HG03378 (cell line): ENCODE results near the gene IFIT2.
"Not testable (repeated sequence)": the region's sequence is repeated elsewhere in the genome, so short reads cannot be mapped to it uniquely, and the experiment has no call there.

Experiments
- ATAC-seq: cut with Tn5 transposase; IDR thresholded peaks from one replicate; pipeline ENCODE4 v1.9.1; 2021; ENCODE audit warnings: mild to moderate bottlenecking, moderate library complexity; ENCODE audit not compliant: unreplicated experiment

IFIT2 gene, protein sequence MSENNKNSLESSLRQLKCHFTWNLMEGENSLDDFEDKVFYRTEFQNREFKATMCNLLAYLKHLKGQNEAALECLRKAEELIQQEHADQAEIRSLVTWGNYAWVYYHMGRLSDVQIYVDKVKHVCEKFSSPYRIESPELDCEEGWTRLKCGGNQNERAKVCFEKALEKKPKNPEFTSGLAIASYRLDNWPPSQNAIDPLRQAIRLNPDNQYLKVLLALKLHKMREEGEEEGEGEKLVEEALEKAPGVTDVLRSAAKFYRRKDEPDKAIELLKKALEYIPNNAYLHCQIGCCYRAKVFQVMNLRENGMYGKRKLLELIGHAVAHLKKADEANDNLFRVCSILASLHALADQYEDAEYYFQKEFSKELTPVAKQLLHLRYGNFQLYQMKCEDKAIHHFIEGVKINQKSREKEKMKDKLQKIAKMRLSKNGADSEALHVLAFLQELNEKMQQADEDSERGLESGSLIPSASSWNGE

DNA sequence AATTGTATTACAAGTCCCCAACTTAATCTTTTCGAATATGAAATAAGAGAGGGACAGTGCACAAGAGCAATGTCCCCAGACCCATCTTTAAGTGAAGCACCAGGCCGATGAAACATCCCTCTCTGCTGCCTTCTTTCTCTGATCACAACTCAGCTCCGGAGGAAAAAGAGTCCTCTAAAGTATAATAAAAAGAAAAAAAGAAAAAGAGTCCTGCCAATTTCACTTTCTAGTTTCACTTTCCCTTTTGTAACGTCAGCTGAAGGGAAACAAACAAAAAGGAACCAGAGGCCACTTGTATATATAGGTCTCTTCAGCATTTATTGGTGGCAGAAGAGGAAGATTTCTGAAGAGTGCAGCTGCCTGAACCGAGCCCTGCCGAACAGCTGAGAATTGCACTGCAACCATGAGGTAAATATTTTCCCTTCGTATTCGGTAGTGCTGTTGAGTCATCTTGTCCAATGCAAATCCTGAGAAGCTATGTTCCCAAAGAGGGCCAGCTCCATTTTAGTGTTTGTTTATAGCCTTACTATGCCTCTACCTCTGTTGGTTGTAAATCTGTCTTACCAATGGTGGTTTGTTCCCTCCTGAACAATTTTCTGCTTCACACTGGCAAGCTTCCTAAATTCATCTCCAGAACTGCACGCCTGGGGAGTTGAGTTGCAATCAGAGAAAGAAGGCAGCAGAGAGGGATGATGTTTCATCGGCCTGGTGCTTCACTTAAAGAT lies at the start of gene IFIT2:
IFIT2 (plus strand) TSS at position 326 of the 725 bp plus-strand sequence; CDS start at position 404, 78 bp downstream.
- ATAC-seq, result peak; percentile 65

DNA sequence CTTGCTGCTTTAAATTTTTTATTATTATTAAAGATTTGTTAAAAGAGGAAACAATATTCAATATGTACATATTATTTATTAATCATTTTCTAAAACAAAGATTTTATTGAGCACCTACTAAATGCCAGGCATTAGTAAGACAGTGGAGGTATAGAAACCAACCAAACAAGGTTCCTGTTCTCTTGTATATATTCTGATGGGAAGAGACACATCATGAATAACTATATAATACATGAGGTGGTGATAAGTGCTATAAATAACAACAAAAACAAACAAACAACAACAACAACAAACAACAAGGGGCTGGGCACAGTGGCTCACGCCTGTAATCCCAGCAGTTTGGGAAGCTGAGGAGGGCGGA lies 49.6 kb upstream of the IFIT2 start:
- ATAC-seq, result no peak

DNA sequence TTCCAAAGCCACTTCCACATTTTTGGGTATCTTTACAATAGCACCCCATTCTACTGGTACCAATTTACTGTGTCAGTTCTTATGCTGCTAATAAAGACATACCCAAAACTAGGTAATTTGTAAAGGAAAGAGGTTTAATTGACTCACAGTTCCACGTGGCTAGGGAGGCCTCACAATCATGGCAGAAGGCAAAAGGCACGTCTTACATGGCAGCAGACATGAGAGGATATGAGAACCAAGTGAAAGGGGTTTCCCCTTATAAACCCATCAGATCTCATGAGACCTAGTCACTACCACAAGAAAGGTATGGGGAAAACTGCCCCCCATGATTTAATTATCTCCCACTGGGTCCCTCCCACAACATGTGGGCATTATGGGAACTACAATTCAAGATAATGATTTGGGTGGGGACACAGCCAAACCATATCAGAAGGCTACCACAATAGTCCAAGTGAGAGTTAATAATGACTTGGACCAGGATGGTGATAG lies 46.7 kb upstream of the IFIT2 start:
- ATAC-seq, result not testable (repeated sequence)

DNA sequence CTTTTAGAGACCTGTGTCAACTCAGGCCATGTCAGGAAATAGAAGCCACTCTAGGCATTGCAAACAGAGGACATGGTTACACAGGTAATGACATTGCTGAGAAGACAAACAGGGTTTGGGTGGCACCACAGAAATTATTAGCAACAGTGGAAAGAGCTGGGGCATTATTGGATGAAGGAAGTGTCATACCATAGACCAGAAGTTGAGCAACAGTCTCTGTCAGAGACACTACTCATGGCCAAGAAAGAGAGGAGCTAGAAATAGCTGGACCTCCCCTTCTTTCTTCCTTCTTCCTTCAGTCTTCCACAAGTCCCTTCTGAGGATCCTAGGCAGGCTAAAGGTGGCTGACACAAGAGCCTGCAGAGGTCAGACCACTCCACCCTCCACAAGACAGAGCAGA lies 46.1 kb upstream of the IFIT2 start:
- no peak for ATAC-seq

DNA sequence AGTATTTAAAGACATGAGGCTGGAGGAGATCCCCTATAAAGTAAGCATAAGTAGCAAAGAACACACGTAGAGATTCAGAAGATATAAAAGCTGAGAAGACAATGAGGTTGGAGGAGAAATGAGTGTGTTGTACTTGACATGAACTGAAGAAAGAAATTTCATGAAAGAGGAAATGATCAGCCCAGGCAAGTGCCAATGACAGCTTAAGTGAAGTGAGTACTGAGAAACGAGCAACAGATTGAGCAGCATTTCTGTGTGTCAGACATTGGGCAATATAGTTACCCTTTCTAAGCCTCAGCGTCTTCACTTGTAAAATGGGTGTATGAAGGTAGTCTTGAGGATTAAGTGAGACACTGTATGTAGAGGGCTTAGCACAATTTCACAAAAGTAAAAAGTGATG lies 45.5 kb upstream of the IFIT2 start:
- ATAC-seq, result no peak

DNA sequence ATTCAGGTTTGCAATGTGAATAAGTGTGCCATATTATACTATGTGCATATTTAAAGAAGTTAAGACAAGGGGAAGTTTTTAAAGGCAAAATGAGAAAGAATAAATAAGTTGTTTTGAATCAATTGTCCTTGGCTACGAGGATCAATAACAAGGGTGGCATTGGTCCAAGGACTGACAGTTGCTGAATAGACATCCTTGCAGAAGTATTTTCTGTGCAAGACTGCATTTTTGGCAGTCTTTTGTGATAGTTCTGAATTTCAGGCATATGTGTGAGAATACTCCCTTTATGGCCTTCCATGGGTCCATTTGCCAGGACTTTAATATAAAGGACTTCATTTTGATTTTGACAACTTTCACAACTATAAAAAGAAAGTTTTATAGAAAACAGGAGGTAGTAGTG lies 44.9 kb upstream of the IFIT2 start:
- ATAC-seq, result no peak

DNA sequence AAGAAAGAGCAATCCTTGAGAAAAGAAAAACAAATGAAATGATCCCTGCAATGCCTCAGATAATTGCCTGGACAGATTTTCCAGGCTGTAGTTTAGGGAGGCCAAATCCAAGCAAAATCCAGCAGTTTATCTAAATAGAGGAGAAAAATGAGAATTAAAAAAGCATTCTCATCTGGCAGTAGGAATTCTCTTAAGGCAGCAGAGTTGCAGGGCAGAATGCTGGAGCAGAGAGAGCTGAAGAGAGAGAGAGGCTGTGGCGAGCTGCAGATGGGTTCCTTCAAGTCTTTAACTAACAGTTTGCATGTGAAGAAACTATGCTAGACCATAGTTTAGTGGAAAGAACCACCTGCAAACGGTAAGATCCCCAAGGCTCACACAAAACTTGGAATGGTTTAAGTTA lies 44.3 kb upstream of the IFIT2 start:
- no peak for ATAC-seq

DNA sequence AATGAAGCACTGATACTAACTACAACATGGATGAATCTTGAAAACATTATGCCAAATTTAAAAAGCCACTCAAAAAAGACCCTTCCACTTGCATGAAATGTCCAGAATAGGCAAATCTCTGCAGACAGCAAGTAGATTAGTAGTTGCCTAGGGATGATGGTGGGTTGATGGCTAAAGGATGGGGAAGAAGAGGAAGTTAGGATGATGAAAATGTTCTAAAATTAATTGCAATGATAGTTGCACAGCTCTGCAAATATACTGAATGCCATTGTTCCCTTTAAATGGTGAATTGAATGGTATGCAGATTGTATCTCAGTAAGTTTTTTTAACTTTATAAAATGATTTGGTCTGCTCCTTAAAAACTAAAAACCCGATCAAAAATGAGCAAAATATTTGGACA lies 43.0 kb upstream of the IFIT2 start:
- ATAC-seq, result no peak

DNA sequence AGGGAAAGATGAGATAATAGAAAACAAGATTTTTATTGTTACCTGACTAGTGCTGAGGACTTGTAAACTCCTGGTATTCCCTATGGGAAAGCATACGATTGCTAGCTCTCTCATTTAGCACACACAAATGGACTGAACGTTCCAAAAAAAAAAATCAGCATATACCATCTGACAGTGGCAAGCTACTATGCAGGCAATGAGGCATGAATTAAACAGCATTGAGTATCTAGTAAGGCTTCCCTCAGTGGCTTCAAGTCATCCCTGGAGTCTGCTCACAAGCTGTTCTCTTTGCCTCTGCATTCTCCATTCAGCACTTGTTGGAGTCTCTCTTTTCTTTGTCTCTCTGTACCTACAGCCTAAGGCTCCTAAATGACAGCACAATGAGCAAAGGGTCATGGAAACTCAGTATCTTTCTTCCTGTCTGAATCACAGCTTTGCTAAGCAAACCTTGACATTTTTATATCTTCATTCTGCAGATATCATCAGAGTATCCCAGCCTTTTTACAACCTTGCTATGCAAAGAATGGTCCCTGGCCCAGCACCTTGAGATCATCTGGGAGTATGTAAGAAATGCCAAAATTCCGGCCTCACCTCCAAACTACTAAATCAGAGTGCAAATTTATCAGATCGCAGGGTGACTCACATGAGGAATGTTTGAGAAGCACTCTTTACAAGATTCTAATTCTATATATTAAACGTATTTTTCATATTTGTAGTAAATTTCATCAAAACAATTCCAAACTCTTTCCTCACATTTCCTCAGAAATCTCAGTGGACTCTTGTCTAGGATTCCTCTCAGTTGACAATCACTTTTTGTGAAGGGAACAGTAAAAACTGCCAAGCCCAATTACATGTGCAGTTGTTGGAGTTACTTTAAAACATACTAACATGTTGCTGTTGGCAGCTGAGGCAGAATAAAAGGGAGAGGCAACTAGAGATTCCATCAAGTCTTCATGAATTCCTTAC lies 39.5 kb upstream of the IFIT2 start:
- no peak for ATAC-seq

DNA sequence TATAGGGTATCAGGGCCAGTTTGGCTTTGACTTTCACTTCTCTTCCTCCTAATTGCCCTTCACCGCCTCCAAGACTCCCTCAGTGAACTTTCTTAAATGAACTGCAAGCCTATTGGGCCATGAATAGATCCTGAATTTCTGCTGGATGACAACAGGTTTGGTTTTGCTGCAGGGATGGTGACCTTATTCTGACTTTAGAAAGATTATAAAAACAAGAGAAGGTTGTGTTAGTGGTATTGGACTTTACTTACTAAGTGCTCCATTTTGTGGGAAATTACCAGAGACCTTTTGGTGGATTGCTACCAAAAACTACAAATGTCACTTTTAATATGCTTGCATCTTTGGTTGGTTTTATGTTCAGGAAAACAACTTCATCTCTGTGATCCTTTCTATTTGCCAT lies 38.8 kb upstream of the IFIT2 start:
- no peak for ATAC-seq

DNA sequence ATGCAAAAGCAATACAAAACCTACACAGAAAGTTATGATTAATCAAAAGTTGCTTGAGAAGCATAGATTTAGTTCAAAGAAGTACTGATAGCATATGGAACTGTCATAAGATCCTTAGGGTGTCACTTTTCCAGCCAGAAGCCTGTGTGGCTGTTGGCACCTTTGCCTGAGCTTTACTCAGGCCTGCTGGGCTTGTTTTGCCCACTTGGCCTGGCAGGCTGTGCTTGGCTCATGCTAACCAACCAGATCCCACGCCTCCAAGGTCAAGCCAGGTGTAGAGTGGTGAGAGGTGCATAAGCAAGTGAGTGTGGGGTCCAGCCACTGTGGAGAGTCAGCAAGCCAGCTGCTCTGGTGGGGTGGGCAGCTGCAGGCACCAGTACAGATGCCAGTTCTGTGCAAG lies 38.3 kb upstream of the IFIT2 start:
- no peak for ATAC-seq

DNA sequence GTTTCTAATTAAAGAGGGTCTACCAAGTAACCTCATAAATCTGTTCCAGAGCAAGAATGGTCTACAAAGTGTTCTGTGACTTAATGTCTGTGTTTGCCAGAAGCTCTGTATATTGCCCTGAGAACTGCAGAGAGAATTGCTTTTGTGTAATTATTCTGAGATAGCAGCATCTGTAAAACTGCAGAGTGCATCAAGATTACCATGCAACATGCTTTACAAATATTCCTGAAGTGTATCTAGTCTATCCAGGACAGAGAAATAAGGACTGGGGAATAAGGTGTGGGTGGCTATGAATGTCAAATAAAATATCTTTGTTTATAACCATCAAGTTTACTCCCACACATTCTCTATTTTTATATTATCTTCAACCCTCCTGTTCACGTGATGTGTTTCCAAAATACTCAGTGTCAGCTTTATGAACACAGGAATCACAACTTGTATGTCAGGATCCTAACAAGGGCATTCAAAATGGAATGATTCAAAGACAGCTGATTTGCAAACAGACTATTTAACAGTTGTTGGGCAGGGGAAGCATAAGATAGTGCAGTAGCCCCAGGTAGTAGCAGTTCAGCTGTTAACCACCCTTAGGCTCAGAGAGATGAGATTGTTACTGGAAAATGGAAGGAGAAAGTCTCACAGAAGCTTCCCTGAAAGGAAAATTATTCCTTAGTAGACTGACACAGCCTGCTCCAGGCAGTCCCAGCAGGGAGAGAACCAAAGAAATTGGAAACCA lies 35.0 kb upstream of the IFIT2 start:
- ATAC-seq, result no peak

DNA sequence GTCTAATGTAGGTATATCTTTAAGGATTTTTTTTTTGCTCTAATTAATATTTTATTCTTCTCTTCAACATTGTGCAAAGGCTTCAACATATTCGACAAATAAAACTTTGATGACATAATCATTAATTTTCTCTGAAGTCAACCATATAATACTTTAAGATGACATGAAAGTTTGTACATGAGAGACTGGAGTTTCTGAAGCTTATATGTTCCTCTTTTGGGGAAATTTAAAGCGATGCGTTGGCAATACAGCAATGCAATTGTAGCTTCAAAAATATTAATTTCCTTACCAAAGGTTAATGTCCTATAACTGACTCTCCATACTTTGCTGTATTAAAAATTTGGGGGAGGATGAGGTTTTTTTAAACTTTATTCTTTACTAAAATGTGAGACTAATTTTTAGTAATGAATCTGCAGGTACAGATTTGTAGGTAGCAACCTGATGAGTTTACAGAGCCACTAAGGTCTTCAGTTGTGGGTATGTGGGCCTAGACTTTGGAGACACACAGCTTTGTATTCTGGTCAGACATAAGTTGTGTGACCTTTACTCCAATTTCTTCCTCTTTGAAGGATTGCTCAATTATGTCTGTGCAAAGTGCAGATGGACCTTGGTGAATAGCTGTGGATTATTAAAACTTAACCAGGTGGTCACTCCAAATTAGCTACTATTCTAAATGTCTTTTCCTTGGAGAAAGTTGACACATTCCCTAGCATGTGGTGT lies 32.3 kb upstream of the IFIT2 start:
- no peak for ATAC-seq

DNA sequence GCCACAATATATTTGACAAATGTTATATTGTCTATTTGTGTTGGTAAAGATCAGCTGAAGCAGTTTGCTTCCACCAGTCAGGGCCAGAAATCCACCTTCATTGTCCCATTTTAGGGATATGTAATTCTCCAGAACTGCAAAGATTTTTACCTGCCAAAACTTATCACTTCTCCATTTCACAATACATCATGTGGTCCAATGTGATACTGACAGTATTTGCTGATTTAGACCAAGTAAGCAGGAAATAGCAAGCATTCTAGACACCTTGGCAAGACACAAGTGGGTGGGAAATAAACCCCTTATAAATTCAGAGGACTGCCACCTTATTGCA lies 31.7 kb upstream of the IFIT2 start:
- ATAC-seq, result no peak

DNA sequence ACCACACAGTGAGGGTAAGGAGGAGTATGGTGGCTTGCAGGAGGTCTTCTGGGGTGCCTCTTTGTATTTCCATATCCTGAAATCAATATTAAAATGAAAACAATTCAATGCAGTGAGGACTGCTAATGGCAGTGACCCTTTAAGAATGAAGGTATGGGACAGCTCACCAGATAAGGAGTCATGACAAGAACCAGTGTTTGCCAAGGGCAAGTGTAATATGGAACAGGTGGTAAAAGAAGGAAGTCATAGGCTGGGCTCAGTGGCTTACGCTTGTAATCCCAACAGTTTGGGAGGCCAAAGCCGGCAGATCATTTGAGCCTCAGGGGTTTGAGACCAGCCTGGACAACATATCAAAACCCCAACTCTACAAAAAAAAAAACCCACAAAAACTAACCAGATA lies 30.3 kb upstream of the IFIT2 start:
- no peak for ATAC-seq

DNA sequence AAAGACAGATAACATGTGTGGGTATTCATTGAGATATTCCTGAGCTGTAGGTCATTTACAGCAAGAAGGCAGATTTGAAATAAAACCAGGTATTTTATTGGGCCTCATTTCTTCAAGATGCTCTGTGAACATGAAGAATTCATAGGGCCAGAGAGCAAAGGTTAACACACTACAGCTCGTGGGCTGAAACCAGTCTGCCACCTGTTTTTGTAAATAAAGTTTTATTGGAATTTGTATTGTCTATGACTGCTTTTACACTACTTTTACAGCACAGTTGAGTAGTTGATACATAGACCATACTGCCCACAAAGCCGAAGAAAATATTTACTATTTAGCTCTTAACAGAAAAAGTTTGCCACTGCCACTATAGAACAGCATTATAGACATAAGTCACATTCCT lies 28.2 kb upstream of the IFIT2 start:
- no peak for ATAC-seq

DNA sequence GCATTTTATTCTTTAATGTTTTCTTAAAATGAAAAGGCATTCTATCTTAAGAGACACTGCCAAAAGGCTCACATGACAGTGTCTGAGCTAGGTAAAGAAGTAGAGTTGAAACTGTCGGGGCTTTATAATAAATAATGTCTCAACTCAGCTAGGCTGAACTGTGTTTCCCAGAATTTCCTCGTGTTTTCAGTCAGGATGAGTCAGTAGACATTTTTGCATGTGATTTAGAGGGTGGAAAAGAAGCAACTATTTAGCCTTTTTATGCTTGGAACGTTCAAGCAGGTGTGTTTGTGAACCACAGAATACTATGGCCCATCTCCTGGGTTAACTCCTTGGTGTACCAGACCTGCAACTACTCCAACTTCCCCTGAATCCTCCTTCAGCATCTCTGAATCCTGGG lies 26.9 kb upstream of the IFIT2 start:
- ATAC-seq, result no peak

DNA sequence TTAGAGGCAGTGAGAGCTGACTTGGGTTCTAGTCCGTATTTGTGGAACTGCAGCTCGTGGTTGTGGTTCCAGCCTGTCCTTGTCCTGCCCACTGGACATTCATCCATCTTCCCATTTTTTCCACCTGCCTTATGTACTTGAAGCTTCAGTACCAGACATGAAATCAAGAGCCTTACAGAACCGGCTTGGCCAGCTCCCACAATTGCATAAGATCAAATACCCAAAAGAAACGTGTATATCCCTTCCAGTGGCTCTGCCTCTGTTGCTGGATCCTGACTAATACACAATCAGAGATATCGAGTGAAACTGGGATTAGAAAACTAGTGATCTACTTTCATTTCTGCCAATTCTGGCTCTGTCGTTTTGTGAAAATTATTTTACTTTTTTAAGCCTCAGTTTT lies 26.5 kb upstream of the IFIT2 start:
- ATAC-seq, result no peak

DNA sequence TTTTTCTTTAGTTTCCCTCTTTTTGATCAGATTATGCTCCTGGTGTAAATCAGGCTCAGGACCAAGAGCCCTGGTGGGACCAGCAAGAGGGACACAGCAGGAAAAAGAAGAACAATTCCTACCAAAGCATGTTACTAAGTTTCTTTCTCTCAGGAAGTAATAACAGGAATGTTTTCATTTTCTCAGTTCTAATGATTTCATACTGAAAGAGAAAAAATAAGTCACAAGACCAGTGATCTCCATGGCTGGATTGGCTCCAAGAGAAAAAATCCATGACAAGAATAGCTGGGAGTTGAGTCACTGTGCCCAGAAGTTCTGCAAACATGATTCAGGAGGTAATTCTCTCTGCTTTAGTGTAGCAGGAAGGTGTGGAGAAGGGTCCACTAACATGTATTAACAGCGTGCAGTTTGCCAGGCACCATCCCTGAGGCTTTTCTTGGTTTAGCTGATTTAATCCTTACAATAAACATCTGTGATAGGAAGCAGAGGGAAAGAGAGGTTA lies 23.8 kb upstream of the IFIT2 start:
- ATAC-seq, result no peak
